Left ventricle myocardium inferior (tissue), 1 donor: ENCODE measurements around the gene KMT5C. TPM values are rescaled to one million over a fixed set of nuclear protein-coding genes. Genes with fewer than 3 reads are reported as not detected.

Source experiments
- DNase-seq: peaks from one replicate; pipeline ENCODE4 v3.0.0-alpha.2; 2020
- H3K27ac ChIP-seq: fragments of 200-600 bp; replicated peaks from 2 replicates; pipeline ENCODE4 v1.8.0; 2021
- H3K27me3 ChIP-seq: fragments of 200-600 bp; 2 replicates; pipeline ENCODE4 v1.8.0; 2021; ENCODE audit warnings: low read depth
- H3K36me3 ChIP-seq: fragments of 200-600 bp; 2 replicates; pipeline ENCODE4 v1.8.0; 2021
- H3K4me1 ChIP-seq: fragments of 200-600 bp; 2 replicates; pipeline ENCODE4 v1.8.0; 2021
- H3K4me3 ChIP-seq: fragments of 200-600 bp; 2 replicates; pipeline ENCODE4 v1.8.0; 2021; ENCODE audit warnings: mild to moderate bottlenecking, moderate library complexity
- H3K9me3 ChIP-seq: fragments of 200-600 bp; replicated peaks from 2 replicates; pipeline ENCODE4 v1.8.0; 2021
- intact Hi-C: fragments of 100-400 bp; cut with micrococcal nuclease; formaldehyde crosslinking; loops from one replicate; pipeline ENCODE4 v1.11.0; 2022
- total RNA-seq: library from RNA; stranded (reverse); fragmentation: NEBNext Ultra II Directional; extraction: Animal tissue kit (Norgen Biotek cat#: 25700); gene quantifications from one replicate; pipeline ENCODE4 v1.2.1, GENCODE V29; 2021
- TF ChIP-seq, protein P1 (sequence below): fragments of 200-600 bp; IDR thresholded peaks from 2 replicates; pipeline ENCODE4 v1.8.0; 2021; ENCODE audit warnings: antibody characterized with exemption, mild to moderate bottlenecking, borderline replicate concordance
- donor health status: DM: no; HTN: yes; CAD: no; lungs with severe emphysema.

KMT5C gene
- total RNA-seq, 1 donor from 2014 or later, result 5.1 TPM

DNA sequence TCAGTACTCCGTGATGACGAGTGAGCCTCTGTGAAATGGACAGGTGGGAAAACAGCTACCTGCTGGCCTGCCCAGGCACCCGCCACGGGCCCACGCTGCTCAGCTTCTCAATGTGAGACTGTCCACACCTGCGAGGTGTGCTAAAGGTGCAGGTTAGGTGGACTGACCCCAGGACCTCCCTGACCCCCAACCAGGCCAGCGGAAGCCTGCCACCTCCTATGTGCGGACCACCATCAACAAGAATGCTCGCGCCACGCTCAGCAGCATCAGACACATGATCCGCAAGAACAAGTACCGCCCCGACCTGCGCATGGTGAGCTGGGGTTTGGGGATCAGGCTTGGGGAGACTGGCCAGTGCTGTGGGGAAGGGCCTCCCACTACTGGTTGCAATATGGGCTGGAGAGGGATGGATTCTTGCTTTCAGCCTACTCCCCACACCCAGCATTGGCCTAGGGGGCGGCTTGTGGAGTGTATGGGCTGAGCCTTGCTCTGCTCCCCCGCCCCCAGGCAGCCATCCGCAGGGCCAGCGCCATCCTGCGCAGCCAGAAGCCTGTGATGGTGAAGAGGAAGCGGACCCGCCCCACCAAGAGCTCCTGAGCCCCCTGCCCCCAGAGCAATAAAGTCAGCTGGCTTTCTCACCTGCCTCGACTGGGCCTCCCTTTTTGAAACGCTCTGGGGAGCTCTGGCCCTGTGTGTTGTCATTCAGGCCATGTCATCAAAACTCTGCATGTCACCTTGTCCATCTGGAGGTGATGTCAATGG, 48.2 kb downstream of the KMT5C start:
- intact Hi-C loops, result no loop called here
- TF ChIP-seq, protein P1, sequence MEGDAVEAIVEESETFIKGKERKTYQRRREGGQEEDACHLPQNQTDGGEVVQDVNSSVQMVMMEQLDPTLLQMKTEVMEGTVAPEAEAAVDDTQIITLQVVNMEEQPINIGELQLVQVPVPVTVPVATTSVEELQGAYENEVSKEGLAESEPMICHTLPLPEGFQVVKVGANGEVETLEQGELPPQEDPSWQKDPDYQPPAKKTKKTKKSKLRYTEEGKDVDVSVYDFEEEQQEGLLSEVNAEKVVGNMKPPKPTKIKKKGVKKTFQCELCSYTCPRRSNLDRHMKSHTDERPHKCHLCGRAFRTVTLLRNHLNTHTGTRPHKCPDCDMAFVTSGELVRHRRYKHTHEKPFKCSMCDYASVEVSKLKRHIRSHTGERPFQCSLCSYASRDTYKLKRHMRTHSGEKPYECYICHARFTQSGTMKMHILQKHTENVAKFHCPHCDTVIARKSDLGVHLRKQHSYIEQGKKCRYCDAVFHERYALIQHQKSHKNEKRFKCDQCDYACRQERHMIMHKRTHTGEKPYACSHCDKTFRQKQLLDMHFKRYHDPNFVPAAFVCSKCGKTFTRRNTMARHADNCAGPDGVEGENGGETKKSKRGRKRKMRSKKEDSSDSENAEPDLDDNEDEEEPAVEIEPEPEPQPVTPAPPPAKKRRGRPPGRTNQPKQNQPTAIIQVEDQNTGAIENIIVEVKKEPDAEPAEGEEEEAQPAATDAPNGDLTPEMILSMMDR, result no peak
- no peak overlapping the region for H3K27ac ChIP-seq
- H3K4me1 ChIP-seq, result peaks cover 70% of the 10 kb centered on the region
- H3K9me3 ChIP-seq, result no peaks in the 10 kb centered on the region
- no peak for DNase-seq
- H3K36me3 ChIP-seq, result peaks cover 50% of the 10 kb centered on the region
- H3K4me3 ChIP-seq, result peak overlapping the region; percentile 85
- H3K27me3 ChIP-seq, result no peaks in the 10 kb centered on the region

DNA sequence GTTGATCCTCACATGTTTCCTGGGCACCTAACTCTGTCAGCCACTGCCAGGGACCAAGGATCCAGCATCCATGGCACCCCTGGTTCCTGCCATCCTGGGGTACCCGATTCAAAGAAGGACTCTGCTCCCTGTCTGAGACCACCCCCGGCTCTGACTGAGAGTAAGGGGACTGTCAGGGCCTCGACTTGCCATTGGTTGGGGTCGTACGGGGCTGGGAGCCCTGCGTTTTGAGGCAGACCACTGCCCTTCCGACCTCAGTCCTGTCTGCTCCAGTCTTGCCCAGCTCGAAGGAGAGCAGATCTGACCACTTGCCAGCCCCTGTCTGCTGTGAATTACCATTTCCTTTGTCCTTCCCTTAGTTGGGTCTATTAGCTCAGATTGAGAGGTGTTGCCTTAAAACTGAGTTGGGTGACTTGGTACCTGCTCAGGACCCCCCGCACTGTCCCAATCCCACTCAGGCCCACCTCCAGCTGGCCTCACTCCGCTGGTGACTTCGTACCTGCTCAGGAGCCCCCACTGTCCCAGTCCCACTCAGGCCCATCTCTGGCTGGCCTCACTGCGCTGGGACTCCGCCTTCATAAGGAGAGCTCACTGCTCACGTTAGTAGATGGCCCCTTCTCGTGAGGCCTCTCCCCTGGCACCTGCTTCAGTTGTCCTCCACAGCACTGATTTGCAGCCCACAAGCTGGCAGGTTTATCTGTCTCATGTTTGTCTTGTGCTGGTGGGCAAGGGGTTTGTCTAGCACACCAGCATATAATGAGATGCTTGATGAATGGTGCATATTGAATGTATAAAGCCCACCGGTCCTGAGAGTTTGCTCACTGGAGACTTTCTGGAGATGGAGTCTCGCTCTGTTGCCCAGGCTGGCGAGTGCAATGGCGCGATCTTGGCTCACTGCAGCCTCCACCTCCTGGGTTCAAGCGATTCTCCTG, 50.0 kb downstream of the KMT5C start:
- TF ChIP-seq, protein P1, result no peak
- intact Hi-C loops, result no loop called here
- H3K27me3 ChIP-seq, result no peaks in the 10 kb centered on the region
- H3K4me3 ChIP-seq, result no peak overlapping the region
- H3K9me3 ChIP-seq, result no peaks in the 10 kb centered on the region
- H3K4me1 ChIP-seq, result peaks cover 58% of the 10 kb centered on the region
- H3K36me3 ChIP-seq, result peaks cover 50% of the 10 kb centered on the region
- no peak for DNase-seq
- no peak overlapping the region for H3K27ac ChIP-seq

DNA sequence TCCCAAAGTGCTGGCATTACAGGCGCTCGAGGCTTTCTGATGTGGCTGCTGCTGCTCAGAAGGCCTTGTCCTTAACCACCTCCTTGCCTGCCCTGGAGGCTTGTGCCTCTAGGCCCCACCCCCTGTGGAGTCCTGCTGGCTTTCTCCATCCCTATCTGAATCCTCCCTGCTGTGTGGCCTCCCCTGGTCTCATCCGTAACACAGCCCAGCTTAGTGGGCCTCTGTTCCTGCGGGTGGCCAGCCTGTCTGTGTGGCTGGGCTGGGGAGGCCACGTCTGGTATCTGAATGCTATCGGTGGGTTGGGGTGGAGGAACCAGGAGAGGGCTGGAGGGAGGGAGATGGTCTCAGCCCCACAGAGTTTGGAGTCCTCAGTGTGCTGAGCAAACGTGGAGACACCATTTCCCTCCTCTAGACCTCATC, 50.8 kb downstream of the KMT5C start:
- intact Hi-C loops, result no loop called here
- no peak for DNase-seq
- Histone ChIP-seq H3K27ac (no peak overlapping the region), H3K4me3 (no peak overlapping the region), H3K4me1 (peaks cover 53% of the 10 kb centered on the region), H3K27me3 (no peaks in the 10 kb centered on the region), H3K36me3 (peaks cover 50% of the 10 kb centered on the region), H3K9me3 (no peaks in the 10 kb centered on the region)
- TF ChIP-seq, protein P1, result no peak

DNA sequence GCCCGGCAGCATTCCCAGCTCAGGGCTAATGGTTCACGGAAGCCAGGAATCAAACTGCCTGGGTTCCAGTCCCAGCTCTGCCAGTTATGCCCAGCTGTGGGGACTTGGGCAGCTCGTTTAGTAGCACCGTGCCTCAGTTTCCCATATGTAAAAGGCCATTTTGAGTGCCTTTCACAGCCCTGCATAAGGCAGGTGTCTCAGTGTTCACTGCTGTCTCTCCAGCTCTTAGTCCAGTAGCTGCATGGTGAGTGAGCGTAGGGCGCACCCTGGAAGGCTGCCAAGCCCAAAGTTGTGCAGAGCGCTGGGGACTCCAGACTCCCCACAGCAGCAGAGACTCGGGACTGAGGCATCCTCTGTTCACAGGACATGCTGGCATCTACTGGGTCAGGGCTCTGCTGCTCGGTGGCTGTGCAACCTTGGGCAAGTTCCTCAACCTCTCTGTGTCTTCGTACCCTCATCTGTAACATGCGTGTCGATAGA, 51.6 kb downstream of the KMT5C start:
- no peak for DNase-seq
- H3K4me3 ChIP-seq, result no peak overlapping the region
- TF ChIP-seq, protein P1, result no peak
- H3K4me1 ChIP-seq, result peaks cover 48% of the 10 kb centered on the region
- intact Hi-C loops, result no loop called here
- no peak overlapping the region for H3K27ac ChIP-seq
- no peaks in the 10 kb centered on the region for H3K27me3 ChIP-seq
- peaks cover 50% of the 10 kb centered on the region for H3K36me3 ChIP-seq
- no peaks in the 10 kb centered on the region for H3K9me3 ChIP-seq

DNA sequence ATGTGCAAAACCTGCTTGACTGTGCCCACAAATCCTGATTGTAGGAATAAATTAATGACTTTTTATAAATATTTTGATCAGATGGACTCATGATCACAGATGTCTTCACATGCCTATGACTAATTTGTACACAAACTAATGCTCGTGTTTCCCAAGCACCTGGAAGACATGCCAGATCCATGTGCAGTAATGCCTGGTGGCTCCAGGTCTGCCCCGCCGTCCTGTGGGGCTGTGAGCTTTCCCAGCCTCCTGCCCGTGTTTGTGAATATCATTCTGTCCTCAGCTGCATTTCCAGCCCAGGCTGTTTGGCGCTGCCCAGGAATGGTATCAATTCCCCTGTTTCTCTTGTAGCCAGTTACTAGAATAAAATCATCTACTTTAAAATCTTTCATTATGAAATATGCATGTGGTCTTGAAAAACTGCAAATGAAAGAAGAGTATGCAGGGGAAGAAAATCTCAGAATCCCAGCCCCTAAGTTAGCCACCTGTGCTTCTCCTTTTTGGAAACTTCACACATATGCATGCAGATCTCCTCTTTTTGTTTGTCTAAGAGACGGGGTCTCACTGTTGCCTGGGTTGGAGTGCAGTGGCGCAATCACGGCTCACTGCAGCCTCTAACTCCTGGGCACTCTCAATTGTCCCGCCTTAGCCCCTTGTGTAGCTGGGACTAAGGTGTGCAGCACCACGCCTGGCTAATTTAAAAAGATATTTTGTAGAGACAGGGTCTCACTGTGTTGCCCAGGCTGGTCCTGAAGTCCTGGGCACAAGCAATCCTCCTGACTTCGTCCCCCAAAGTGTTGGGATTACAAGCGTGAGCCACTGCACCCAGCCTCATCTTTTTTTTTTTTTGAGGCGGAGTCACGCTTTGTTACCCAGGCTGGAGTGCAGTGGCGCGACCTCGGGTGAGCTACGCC, 52.3 kb downstream of the KMT5C start:
- Histone ChIP-seq H3K36me3 (peaks cover 50% of the 10 kb centered on the region), H3K27me3 (no peaks in the 10 kb centered on the region), H3K4me1 (peaks cover 41% of the 10 kb centered on the region), H3K27ac (no peak overlapping the region), H3K9me3 (no peaks in the 10 kb centered on the region), H3K4me3 (no peak overlapping the region)
- TF ChIP-seq, protein P1, result no peak
- no peak for DNase-seq
- intact Hi-C loops, result no loop called here
